Hematopoietic multipotent progenitor cell (in vitro differentiated cells): ENCODE results near the gene CCNL2. TPM values are rescaled to one million over a fixed set of nuclear protein-coding genes. Genes with fewer than 3 reads are reported as not detected.
"Not testable (repeated sequence)": the region's sequence is repeated elsewhere in the genome, so short reads cannot be mapped to it uniquely, and the experiment has no call there.

Experiments
- DNase-seq, 3 donors: peaks; one replicate each; pipeline ENCODE4 v3.0.0-alpha.2; 2011 to 2015; ENCODE audit warnings: low read depth in 2 of 3, low spot score in 2 of 3
- total RNA-seq: library from RNA; depleted of rRNA; stranded (reverse); fragments of >200 nt; gene quantifications from one replicate; pipeline ENCODE4 v1.2.3, GENCODE V29; 2012

CCNL2 gene
- total RNA-seq, 1 donor = 96.4 TPM

- DNase-seq = peak in 2 of 3 donors; percentile 42 to 60
These were observed 3.2 kb upstream of the CCNL2 start for GRCh38 chr1:1402072-1402900.

GRCh38 chr1:1401457-1402010 lies 2.4 kb upstream of the CCNL2 start:
- no peak for DNase-seq

- no peak for DNase-seq
These were observed 1.7 kb upstream of the CCNL2 start for GRCh38 chr1:1400576-1401456.

- DNase-seq = no peak
These were observed 889 bp upstream of the CCNL2 start for GRCh38 chr1:1399872-1400575.

DNA sequence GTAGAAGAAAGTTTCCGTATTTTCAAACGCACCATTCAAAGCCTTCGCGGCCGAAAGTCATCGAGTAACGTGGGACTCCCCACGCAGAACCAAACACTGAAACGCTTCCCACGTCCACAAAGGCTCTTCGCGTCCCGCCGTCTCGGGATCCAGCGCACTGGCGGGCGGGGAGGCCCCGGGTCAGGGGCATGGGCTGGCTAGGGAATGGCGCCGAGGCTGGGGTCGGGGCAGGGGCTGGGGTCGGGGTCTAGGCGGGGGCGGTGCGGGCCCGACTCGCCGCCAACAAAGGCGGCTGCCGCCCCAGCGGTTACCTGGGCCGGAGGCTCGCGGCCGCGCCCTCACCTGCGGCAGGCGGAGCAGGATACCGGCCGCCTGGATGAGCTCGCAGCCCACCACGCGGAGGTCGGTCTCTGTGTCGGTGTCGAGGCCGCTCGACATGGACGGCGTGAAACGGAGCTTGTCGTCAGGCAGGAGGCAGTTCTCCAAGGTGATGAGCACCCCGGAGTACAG lies 403 bp downstream of the CCNL2 start:
- DNase-seq = no peak

GRCh38 chr1:1397839-1398523 lies 1.2 kb downstream of the CCNL2 start:
- DNase-seq = no peak

GRCh38 chr1:1395166-1395565 lies 4.0 kb downstream of the CCNL2 start:
- no peak for DNase-seq

- no peak for DNase-seq
These were observed 5.0 kb downstream of the CCNL2 start for GRCh38 chr1:1394116-1394515.

DNA sequence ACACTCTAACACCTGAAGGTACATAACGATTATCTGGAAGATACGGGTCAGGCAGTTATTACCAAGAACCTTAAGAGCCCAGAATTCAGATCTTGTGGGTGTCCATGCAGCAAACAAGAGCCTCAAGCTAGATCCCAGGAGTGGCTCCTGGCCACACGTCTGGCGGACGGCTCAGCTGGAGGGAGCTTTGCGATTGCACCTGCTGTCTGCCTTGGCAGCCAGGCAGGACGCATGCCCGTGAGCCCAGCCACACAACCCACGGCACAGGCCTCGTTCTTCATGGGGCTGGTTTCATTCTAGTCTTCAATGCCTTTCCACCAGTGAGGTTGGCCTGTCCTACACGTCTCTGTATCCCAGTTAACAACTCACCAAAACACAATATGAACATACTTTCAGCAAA lies 5.7 kb downstream of the CCNL2 start:
- no peak for DNase-seq

- DNase-seq = no peak
These were observed 6.1 kb downstream of the CCNL2 start for GRCh38 chr1:1393014-1393413.

GRCh38 chr1:1391225-1391624 lies 7.9 kb downstream of the CCNL2 start:
- no peak for DNase-seq

- DNase-seq = no peak
These were observed 8.5 kb downstream of the CCNL2 start for GRCh38 chr1:1390675-1391074.

GRCh38 chr1:1388078-1388472 lies 11.1 kb downstream of the CCNL2 start:
- DNase-seq = no peak

DNA sequence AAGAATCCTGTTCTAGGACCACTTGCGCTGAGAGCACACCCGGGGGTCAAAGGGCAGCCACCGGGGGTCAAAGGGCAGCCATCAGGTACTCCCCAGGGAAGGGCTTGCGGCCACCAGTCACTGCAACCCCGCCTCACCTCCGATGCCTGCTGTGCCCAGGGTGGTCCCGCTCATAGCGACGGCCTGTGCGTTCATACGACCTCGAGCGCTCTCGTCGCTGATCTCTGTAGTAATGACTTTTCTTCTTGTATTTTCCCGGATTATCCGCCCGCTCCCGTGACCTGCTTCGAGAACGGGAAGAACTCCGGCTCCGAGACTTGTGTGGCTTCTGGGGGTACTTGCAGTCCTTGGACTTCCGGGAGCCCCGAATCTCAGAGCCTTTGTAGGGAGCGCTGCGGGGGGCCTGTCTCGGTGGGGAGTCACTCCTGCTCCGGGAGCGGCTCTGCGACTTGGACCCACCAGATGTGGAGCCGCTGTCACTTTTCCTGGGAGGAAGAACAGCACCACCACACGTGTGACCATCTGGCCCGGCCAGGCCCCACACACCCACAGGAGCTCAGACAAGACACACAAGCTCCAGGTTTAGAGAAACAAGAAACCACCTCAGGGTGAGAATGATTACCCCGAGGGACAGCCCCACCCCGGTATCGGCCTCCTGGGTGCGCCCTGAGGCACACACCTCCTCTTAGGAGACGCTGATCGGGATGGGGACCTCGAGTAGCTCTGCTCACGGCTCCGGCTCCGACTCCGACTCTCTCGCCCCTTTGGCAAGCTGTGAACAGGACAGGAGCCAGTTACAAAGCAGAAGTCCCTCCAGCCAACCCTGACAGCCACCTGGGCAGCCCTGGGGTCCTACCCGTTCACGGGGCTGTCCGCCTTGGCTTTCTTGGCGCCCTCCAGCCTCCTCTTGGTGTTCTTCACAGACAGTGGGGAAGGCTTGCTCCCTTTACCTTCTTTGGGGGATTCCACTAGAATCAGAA lies 11.7 kb downstream of the CCNL2 start:
- DNase-seq = no peak

- no peak for DNase-seq
These were observed 13.2 kb downstream of the CCNL2 start for GRCh38 chr1:1385931-1386330.

- not testable (repeated sequence) for DNase-seq
These were observed 13.8 kb downstream of the CCNL2 start for GRCh38 chr1:1385339-1385738.

DNA sequence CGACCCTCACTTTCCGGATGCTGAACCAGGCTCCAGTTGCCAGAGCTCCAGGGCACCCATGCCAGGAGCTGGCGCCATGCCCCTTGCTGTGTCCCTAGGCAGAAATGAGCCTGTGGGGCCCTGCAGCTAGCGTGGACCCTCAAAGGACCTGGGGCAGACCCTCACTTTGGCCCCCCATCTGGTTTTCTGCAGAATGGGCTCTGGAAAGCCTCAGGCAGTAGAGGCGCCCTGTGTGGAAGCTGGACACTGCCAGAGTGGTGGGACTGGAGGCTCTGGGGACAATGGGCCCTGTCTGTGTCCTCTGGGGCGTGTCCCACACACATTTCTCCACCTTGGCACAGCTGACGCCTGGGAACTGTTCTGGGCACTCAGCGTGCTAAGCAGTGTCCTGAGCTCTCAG lies 17.8 kb downstream of the CCNL2 start:
- no peak for DNase-seq

GRCh38 chr1:1380860-1381259 lies 18.3 kb downstream of the CCNL2 start:
- no peak for DNase-seq
